K562 (cell line): Measurements from ENCODE around the gene HEATR3. TPM values are rescaled to one million over a fixed set of nuclear protein-coding genes. Genes with fewer than 3 reads are reported as not detected.

ENCODE experiments used
- ATAC-seq: fragments of 200-7000 bp; cut with Tn5 transposase; 3 replicates; pipeline ENCODE4 v1.9.1; 2020; ENCODE audit warnings: moderate library complexity
- BruUV-seq: library from RNA; stranded (reverse); fragments of 400-500 nt; replicated peaks from 2 replicates; lab custom pipeline; 2021; lab: Mats Ljungman, UMichigan
- CTCF ChIA-PET: fragments of 300-600 bp; formaldehyde crosslinking; extraction: SDS; loops from one replicate; lab custom pipeline; 2021; ENCODE audit warnings: low intra/inter-chr PET ratio; lab: Yijun Ruan, JAX
- POLR2A ChIA-PET: fragments of 300-600, 350-650 bp; sonication (Branson Sonifier 250); formaldehyde crosslinking; extraction: SDS; loops from one replicate; lab custom pipeline; 2021; ENCODE audit warnings: antibody characterized with exemption, inconsistent platforms; lab: Yijun Ruan, JAX
- DNase-seq, 4 experiments: peaks; one replicate each; pipeline versions ENCODE4 v3.0.0 to v3.0.0-alpha.2; 2011 to 2018; ENCODE audit warnings: low spot score in 3 of 4, mixed read lengths in 3 of 4; ENCODE audit errors: extremely low read depth in 1 of 4
- FAIRE-seq: peaks from 2 replicates; lab custom pipeline; 2011; peaks lifted over from hg19 to GRCh38; lab: Jason Lieb, UNC
- H2AFZ ChIP-seq: 2 replicates; pipeline ENCODE4 v1.6.0; 2011; ENCODE audit warnings: low read depth, low read length, control low read depth, inconsistent platforms
- H3K27ac ChIP-seq: fragments of 200-600 bp; 3 replicates; pipeline ENCODE4 v1.8.0; 2011; ENCODE audit warnings: low read depth, mild to moderate bottlenecking, control low read depth, inconsistent platforms, low read length, moderate library complexity, mixed read lengths; ENCODE audit errors: extremely low read depth
- H3K27me3 ChIP-seq, 2 experiments: fragments of 300-600 bp in 1 of 2; 2 replicates in 1 of 2; 3 replicates in 1 of 2; pipeline versions ENCODE4 v1.6.0 to v1.8.0; 2011; ENCODE audit warnings: inconsistent platforms in 2 of 2, low read length in 2 of 2, mild to moderate bottlenecking in 1 of 2, mixed read lengths in 1 of 2, moderate library complexity in 1 of 2; ENCODE audit not compliant: control insufficient read depth in 2 of 2, insufficient read depth in 2 of 2
- H3K36me3 ChIP-seq: fragments of 300-600 bp; 3 replicates; pipeline ENCODE4 v1.8.0; 2011; ENCODE audit warnings: mild to moderate bottlenecking, low read length, inconsistent platforms; ENCODE audit not compliant: control insufficient read depth, insufficient read depth
- H3K4me1 ChIP-seq, 2 experiments: fragments of 200-600 bp in 1 of 2; replicated peaks in 1 of 2; 2 replicates in 1 of 2; 3 replicates in 1 of 2; pipeline versions ENCODE4 v1.5.1 to v1.8.0; 2011; ENCODE audit warnings: inconsistent platforms in 2 of 2, low read length in 2 of 2, mild to moderate bottlenecking in 1 of 2, mixed read lengths in 1 of 2, moderate library complexity in 1 of 2; ENCODE audit not compliant: control insufficient read depth in 2 of 2, insufficient read depth in 2 of 2
- H3K4me2 ChIP-seq: 2 replicates; pipeline ENCODE4 v1.6.1; 2011; ENCODE audit warnings: low read length, control low read depth, inconsistent platforms, mixed read lengths; ENCODE audit not compliant: insufficient read depth
- H3K4me3 ChIP-seq: fragments of 200-600 bp; sonication (generic), shearing (Covaris generic); 2 replicates; pipeline ENCODE4 v1.5.1; 2016; ENCODE audit warnings: control low read depth, inconsistent platforms
- H3K79me2 ChIP-seq: fragments of 200-600 bp; 3 replicates; pipeline ENCODE4 v1.8.0; 2011; ENCODE audit warnings: low read length, inconsistent platforms; ENCODE audit not compliant: control insufficient read depth, insufficient read depth
- H3K9ac ChIP-seq, 2 experiments: 2 replicates each; pipeline versions ENCODE4 v1.6.0 to v1.6.1; 2011; ENCODE audit warnings: low read depth in 2 of 2, low read length in 2 of 2, control low read depth in 1 of 2, inconsistent platforms in 1 of 2, mild to moderate bottlenecking in 1 of 2, mixed read lengths in 1 of 2; ENCODE audit not compliant: insufficient read depth in 1 of 2
- H3K9me1 ChIP-seq: one replicate; pipeline ENCODE4 v1.6.0; 2011; ENCODE audit warnings: inconsistent platforms, mild to moderate bottlenecking, low read length, moderate library complexity; ENCODE audit not compliant: control insufficient read depth, insufficient read depth
- H3K9me3 ChIP-seq: replicated peaks from 2 replicates; pipeline ENCODE4 v1.5.1; 2011; ENCODE audit warnings: low read depth, low read length, inconsistent platforms; ENCODE audit not compliant: control insufficient read depth, insufficient read depth
- H4K20me1 ChIP-seq: replicated peaks from 2 replicates; pipeline ENCODE4 v1.6.1; 2011; ENCODE audit warnings: low read length, inconsistent platforms, mixed read lengths; ENCODE audit not compliant: control insufficient read depth, insufficient read depth
- CCNT2 ChIP-seq: IDR thresholded peaks from 2 replicates; pipeline ENCODE4 v1.6.1; 2011; ENCODE audit warnings: borderline replicate concordance, low read depth, mild to moderate bottlenecking, moderate library complexity, mixed read lengths, low read length; ENCODE audit not compliant: insufficient read length; ENCODE audit errors: extremely low read depth
- CXXC5 ChIP-seq: fragments of 250-450 bp; sonication (Bioruptor Pico); IDR thresholded peaks from 2 replicates; pipeline ENCODE4 v1.8.0; 2022; ENCODE audit warnings: inconsistent platforms, mild to moderate bottlenecking, moderate library complexity
- FOXJ2 ChIP-seq: fragments of 200-800 bp; sonication (Bioruptor generic); IDR thresholded peaks from 2 replicates; pipeline ENCODE4 v1.6.1; 2016; ENCODE audit warnings: missing genetic modification characterization, missing compliant biosample characterization
- FOXK2 ChIP-seq, 2 experiments: fragments of 450-650 bp; IDR thresholded peaks in 1 of 2; conservative IDR thresholded peaks in 1 of 2; 2 replicates each; pipeline ENCODE4 v1.6.1; 2016; ENCODE audit warnings: low read depth in 2 of 2, mild to moderate bottlenecking in 1 of 2
- MNT ChIP-seq, 2 experiments: fragments of 450-650 bp; conservative IDR thresholded peaks; 2 replicates each; pipeline ENCODE4 v1.6.1; 2017; ENCODE audit warnings: mild to moderate bottlenecking in 2 of 2, moderate library complexity in 2 of 2
- NRF1 ChIP-seq, 2 experiments: fragments of 450-650 bp; IDR thresholded peaks in 1 of 2; conservative IDR thresholded peaks in 1 of 2; 2 replicates each; pipeline ENCODE4 v1.6.1; 2014; ENCODE audit warnings: mild to moderate bottlenecking in 2 of 2
- PCBP1 ChIP-seq: fragments of 200-400 bp; formaldehyde crosslinking; IDR thresholded peaks from 2 replicates; pipeline ENCODE4 v1.6.1; 2018; ENCODE audit warnings: mild to moderate bottlenecking, low read depth, low read length; ENCODE audit not compliant: poor library complexity, severe bottlenecking
- PHF21A ChIP-seq: fragments of 450-650 bp; IDR thresholded peaks from 2 replicates; pipeline ENCODE4 v1.6.1; 2017; ENCODE audit warnings: low read depth, borderline replicate concordance
- POLR2G ChIP-seq: fragments of 200-400 bp; formaldehyde crosslinking; IDR thresholded peaks from 2 replicates; pipeline ENCODE4 v1.6.1; 2017; ENCODE audit warnings: low read depth, mild to moderate bottlenecking, antibody characterized with exemption, low read length, moderate library complexity
- RBBP5 ChIP-seq: fragments of 200-600 bp; sonication (generic); IDR thresholded peaks from 2 replicates; pipeline ENCODE4 v1.6.1; 2012; ENCODE audit warnings: borderline replicate concordance, mild to moderate bottlenecking, low read length, control low read depth, inconsistent platforms; ENCODE audit not compliant: insufficient read depth, poor library complexity, severe bottlenecking
- RBM25 ChIP-seq: fragments of 200-400 bp; formaldehyde crosslinking; IDR thresholded peaks from 2 replicates; pipeline ENCODE4 v1.6.1; 2018; ENCODE audit warnings: low read length, low read depth, moderate library complexity; ENCODE audit not compliant: severe bottlenecking
- SIN3A ChIP-seq, 2 experiments: fragments of 150-350 bp in 1 of 2; IDR thresholded peaks; 2 replicates each; pipeline ENCODE4 v1.6.1; 2011 to 2016; ENCODE audit warnings: borderline replicate concordance in 2 of 2, low read depth in 2 of 2, low read length in 2 of 2, mild to moderate bottlenecking in 2 of 2, moderate library complexity in 2 of 2; ENCODE audit not compliant: control insufficient read depth in 1 of 2
- SPI1 ChIP-seq: IDR thresholded peaks from 2 replicates; pipeline ENCODE4 v1.6.1; 2011; ENCODE audit warnings: low read depth, low read length, control low read depth, borderline replicate concordance
- ZBTB43 ChIP-seq: sonication (generic); formaldehyde crosslinking; IDR thresholded peaks from 2 replicates; pipeline ENCODE4 v1.8.0; 2023; ENCODE audit warnings: mild to moderate bottlenecking, missing genetic modification reagents
- ZC3H4 ChIP-seq: sonication (generic); formaldehyde crosslinking; IDR thresholded peaks from 2 replicates; pipeline ENCODE4 v1.9.0; 2021; ENCODE audit warnings: missing genetic modification reagents, borderline replicate concordance
- ZFX ChIP-seq: sonication (generic); formaldehyde crosslinking; IDR thresholded peaks from 2 replicates; pipeline ENCODE4 v1.8.0; 2022; ENCODE audit warnings: mild to moderate bottlenecking, missing genetic modification reagents, moderate library complexity
- WGBS: fragments of 100-300 bp; shearing (Covaris generic); methylation state at CpG from one replicate; pipeline ENCODE4 v1.1.6; 2016; ENCODE audit warnings: low coverage, mixed read lengths; ENCODE audit not compliant: insufficient coverage; ENCODE audit errors: missing lambda C conversion rate; 5-methylcytosine and 5-hydroxymethylcytosine counted together
- in situ Hi-C: fragments of 300-500 bp; cut with MboI; formaldehyde crosslinking; loops from 4 replicates; pipeline ENCODE4 v1.15.0; 2018; ENCODE audit warnings: inconsistent platforms, mixed read lengths
- intact Hi-C: fragments of 100-400 bp; cut with micrococcal nuclease; formaldehyde crosslinking; loops from 2 replicates; pipeline ENCODE4 v1.14.2; 2022
- polyA plus RNA-seq, 8 experiments: library from polyadenylated mRNA; depleted of rRNA in 4 of 8; stranded (reverse) in 5 of 8; unstranded in 3 of 8; fragments of >200 nt; fragmentation: Nextera tagmentation in 2 of 8; fragmentation: Illumina TruSeq in 1 of 8; extraction: Ambion mirVana in 2 of 8; extraction: Trizol in 1 of 8; gene quantifications; 2 replicates each; pipeline versions ENCODE4 v1.2.1 to v1.2.3, GENCODE V29; 2011 to 2014; ENCODE audit warnings: inconsistent platforms in 1 of 8, missing spikeins in 1 of 8
- total RNA-seq, 7 experiments: library from RNA; depleted of rRNA in 6 of 7; stranded (reverse); fragments of >200 nt in 6 of 7; fragmentation: Illumina TruSeq in 2 of 7; extraction: Trizol in 2 of 7; gene quantifications; 2 replicates each; pipeline versions ENCODE4 v1.2.1 to v1.2.3, GENCODE V29; 2011 to 2021; ENCODE audit warnings: low replicate concordance in 1 of 7

HEATR3 gene
- total and polyA plus RNA-seq, 9 of the 15 experiments (the other 6 are each of a cell fraction or from before 2014, with no cell fraction given), result 1.7 to 30.2 (median 18.8) TPM

- Histone ChIP-seq H3K9me3 (no peaks in the 10 kb centered on the region), H2AFZ (peak overlapping the region; percentile 72; the same call in 1 of the 2 replicates), H3K79me2 (peaks cover 44% of the 10 kb centered on the region), H3K36me3 (no peaks in the 10 kb centered on the region), H3K4me3 (peak overlapping the region; percentile 76), H3K4me2 (peak overlapping the region; percentile 83), H3K4me1 (peaks cover 17 to 24% of the 10 kb centered on the region in 2 experiments; a peak in 4 of 5 replicates), H3K9me1 (no peaks in the 10 kb centered on the region), H3K27me3 (no peaks in the 10 kb centered on the region), H4K20me1 (peaks cover 18% of the 10 kb centered on the region), H3K9ac (peak overlapping the region; percentile 61 to 94), H3K27ac (peak overlapping the region; percentile 57; the same call in 2 of the 3 replicates)
- WGBS, result under 1% methylated on average over 69 of the region's 89 CpGs
- POLR2A ChIA-PET, result no interaction called here
- BruUV-seq, result no TSS peak
- peak; percentile 33 to 47 (median 41) for DNase-seq
- no peak for FAIRE-seq
- in situ Hi-C loops, result no loop called here
- CTCF ChIA-PET, result interaction anchor here (0.6 kb wide), 2 partner anchors 56 to 265 kb away, joined by 3 read pairs; no protein-coding TSS in a partner anchor
- intact Hi-C loops, result no loop called here
- ATAC-seq, result peak; percentile 7
- TF ChIP-seq ZC3H4 (peak; percentile 85; the same call in 1 of the 2 replicates), RBBP5 (peak; percentile 87), FOXJ2 (0 out of 2 replicates have a peak, but pooled peaks have one; percentile 44), ZFX (CRISPR knock-in tag) (peak; percentile 66), CCNT2 (peak; percentile 14), NRF1 (conservative IDR thresholded peaks at IDR 0.05 in 1 of 2, IDR thresholded peaks at IDR 0.05 in 1 of 2) (peak; percentile 19 to 42; a peak in 3 of 4 replicates), MNT (conservative IDR thresholded peaks at IDR 0.05) (peak in 1 of 2 experiments; percentile 29; a peak in 1 of 4 replicates), POLR2G (peak; percentile 44; the same call in 1 of the 2 replicates), FOXK2 (conservative IDR thresholded peaks at IDR 0.05 in 1 of 2, IDR thresholded peaks at IDR 0.05 in 1 of 2; ENCODE audit: low read depth in 2 of 2) (peak; percentile 14 to 20; a peak in 1 of 4 replicates), SIN3A (IDR thresholded peaks at IDR 0.05; ENCODE audit: borderline replicate concordance in 2 of 2, control insufficient read depth in 1 of 2, low read depth in 2 of 2, low read length in 2 of 2) (peak; percentile 5 to 19; a peak in 1 of 4 replicates), ZBTB43 (CRISPR knock-in tag) (no peak), RBM25 (peak; percentile 73), PHF21A (no peak), PCBP1 (peak; percentile 46), SPI1 (0 out of 2 replicates have a peak, but pooled peaks have one; percentile 6), CXXC5 (CRISPR knock-in tag) (peak; percentile 56)
These were observed 88.0 kb downstream of the HEATR3 start for GRCh38 chr16:50153596-50154419.
